Activated CD4-positive, alpha-beta T cell treated with anti-CD3 and anti-CD28 coated beads, Interleukin-2, amount 50 U/mL, for 4 hours (primary cell): Measurements from ENCODE around the gene FANCG.

Source experiments
- DNase-seq, 2 experiments: peaks; one replicate each; pipeline ENCODE4 v3.0.0-alpha.2; 2020

The FANCG gene

GRCh38 chr9:35102769-35103659 lies 23.3 kb upstream of the FANCG start, which contains the start of gene STOML2:
STOML2 (minus strand) TSS chr9:35103131; CDS start chr9:35103094, 37 bp downstream.
- DNase-seq: peak; percentile 89

GRCh38 chr9:35102465-35102768 lies 22.7 kb upstream of the FANCG start:
- no peak for DNase-seq

GRCh38 chr9:35097573-35097972 lies 17.8 kb upstream of the FANCG start:
- no peak for DNase-seq

- DNase-seq: peak; percentile 87 to 88
Measured at GRCh38 chr9:35096035-35096849, 16.5 kb upstream of the FANCG start, which contains the start of gene PIGO. PIGO (minus strand) TSS chr9:35096591; CDS start chr9:35095565, 1,026 bp downstream.

- no peak for DNase-seq
Measured at GRCh38 chr9:35091536-35091935, 11.8 kb upstream of the FANCG start.

- no peak for DNase-seq
Measured at GRCh38 chr9:35089434-35089833, 9.7 kb upstream of the FANCG start.

- no peak for DNase-seq
Measured at GRCh38 chr9:35085078-35085477, 5.3 kb upstream of the FANCG start.

- DNase-seq: no peak
Measured at GRCh38 chr9:35079041-35079425, 709 bp downstream of the FANCG start.

- DNase-seq: no peak
Measured at GRCh38 chr9:35078066-35078465, 1.7 kb downstream of the FANCG start.

GRCh38 chr9:35076848-35077247 lies 2.9 kb downstream of the FANCG start:
- no peak for DNase-seq

GRCh38 chr9:35075358-35075757 lies 4.4 kb downstream of the FANCG start:
- DNase-seq: no peak

- DNase-seq: no peak
Measured at GRCh38 chr9:35074791-35075190, 5.0 kb downstream of the FANCG start.

GRCh38 chr9:35074141-35074540 lies 5.6 kb downstream of the FANCG start:
- DNase-seq: no peak

GRCh38 chr9:35073279-35073612 lies 6.5 kb downstream of the FANCG start:
- no peak for DNase-seq

GRCh38 chr9:35072461-35073278 lies 7.1 kb downstream of the FANCG start, which contains the start of gene VCP:
VCP (minus strand) TSS chr9:35072625; CDS start chr9:35072353, 272 bp downstream.
- peak; percentile 95 to 97 for DNase-seq

GRCh38 chr9:35071814-35072460 lies 7.8 kb downstream of the FANCG start:
- peak; percentile 51 to 54 for DNase-seq

- DNase-seq: peak in 1 of 2 experiments; percentile 9
Measured at GRCh38 chr9:35070823-35071813, 8.6 kb downstream of the FANCG start.

GRCh38 chr9:35069020-35069419 lies 10.7 kb downstream of the FANCG start:
- DNase-seq: no peak

GRCh38 chr9:35067056-35067455 lies 12.7 kb downstream of the FANCG start:
- DNase-seq: no peak

- DNase-seq: no peak
Measured at GRCh38 chr9:35060548-35061207, 19.1 kb downstream of the FANCG start.

GRCh38 chr9:35059438-35059837 lies 20.3 kb downstream of the FANCG start:
- no peak for DNase-seq
